PC-3 (cell line): ENCODE data around the gene YAP1. TPM values are rescaled to one million over a fixed set of nuclear protein-coding genes. Genes with fewer than 3 reads are reported as not detected.

Experiments
- ATAC-seq: fragments of 200-7000 bp; cut with Tn5 transposase; 2 replicates; pipeline ENCODE4 v1.9.1; 2020; ENCODE audit warnings: mild to moderate bottlenecking, moderate library complexity
- BruUV-seq: library from RNA; stranded (reverse); fragments of 400-500 nt; replicated peaks from 2 replicates; lab custom pipeline; 2021; lab: Mats Ljungman, UMichigan
- CTCF ChIA-PET: fragments of 300-600 bp; sonication (Branson Sonifier 250); formaldehyde crosslinking; loops from one replicate; lab custom pipeline; 2022; ENCODE audit warnings: antibody characterized with exemption; lab: Charles Lee
- POLR2A ChIA-PET: fragments of 300-600 bp; sonication (Branson Sonifier 250); formaldehyde crosslinking; loops from one replicate; lab custom pipeline; 2022; ENCODE audit warnings: antibody characterized with exemption; ENCODE audit not compliant: unreplicated experiment; lab: Charles Lee
- DNase-seq: peaks from one replicate; pipeline ENCODE4 v3.0.0-alpha.2; 2015
- H2AFZ ChIP-seq: fragments of 300-600 bp; sonication (generic); 2 replicates; pipeline ENCODE4 v1.6.0; 2016; ENCODE audit warnings: antibody characterized with exemption, low read length
- H3F3A ChIP-seq: fragments of 300-600 bp; sonication (generic); one replicate; pipeline ENCODE4 v1.6.0; 2017; ENCODE audit warnings: antibody characterized with exemption, low read length, control low read depth, mild to moderate bottlenecking; ENCODE audit not compliant: unreplicated experiment
- H3K27ac ChIP-seq: fragments of 300-600 bp; sonication (generic); 2 replicates; pipeline ENCODE4 v1.5.1; 2016; ENCODE audit warnings: mild to moderate bottlenecking, low read length
- H3K27me3 ChIP-seq: fragments of 300-600 bp; sonication (generic); 2 replicates; pipeline ENCODE4 v1.6.1; 2016; ENCODE audit warnings: low read length, mixed read lengths
- H3K36me3 ChIP-seq: fragments of 300-600 bp; sonication (generic); 2 replicates; pipeline ENCODE4 v1.6.1; 2016; ENCODE audit warnings: low read depth, mixed run types, low read length, mixed read lengths
- H3K4me1 ChIP-seq: fragments of 300-600 bp; sonication (generic); 2 replicates; pipeline ENCODE4 v1.5.1; 2016; ENCODE audit warnings: low read length; ENCODE audit not compliant: insufficient read depth
- H3K4me2 ChIP-seq: fragments of 300-600 bp; sonication (generic); 2 replicates; pipeline ENCODE4 v1.6.0; 2016; ENCODE audit warnings: low read length
- H3K4me3 ChIP-seq: fragments of 300-600 bp; sonication (generic); 2 replicates; pipeline ENCODE4 v1.5.1; 2016; ENCODE audit warnings: mild to moderate bottlenecking, low read length, mixed read lengths
- H3K79me2 ChIP-seq: fragments of 300-600 bp; sonication (generic); 2 replicates; pipeline ENCODE4 v1.6.1; 2017; ENCODE audit warnings: low read length, mixed read lengths
- H3K9ac ChIP-seq: fragments of 300-600 bp; sonication (generic); 2 replicates; pipeline ENCODE4 v1.6.0; 2016; ENCODE audit warnings: mild to moderate bottlenecking, low read length
- H3K9me2 ChIP-seq: fragments of 300-600 bp; sonication (generic); replicated peaks from 2 replicates; pipeline ENCODE4 v1.6.1; 2016; ENCODE audit warnings: mixed run types, low read length, mixed read lengths
- H3K9me3 ChIP-seq: fragments of 300-600 bp; sonication (generic); 2 replicates; pipeline ENCODE4 v1.6.1; 2016; ENCODE audit warnings: low read length, mixed read lengths
- H4K20me1 ChIP-seq: fragments of 300-600 bp; sonication (generic); 2 replicates; pipeline ENCODE4 v1.6.1; 2016; ENCODE audit warnings: low read length, mixed read lengths
- CTCF ChIP-seq: fragments of 300-600 bp; sonication (generic); conservative IDR thresholded peaks from 2 replicates; pipeline ENCODE4 v1.5.1; 2017; ENCODE audit warnings: antibody characterized with exemption, low read depth, mild to moderate bottlenecking, low read length
- EZH2 ChIP-seq: fragments of 300-600 bp; sonication (generic); IDR thresholded peaks from one replicate; pipeline ENCODE4 v1.6.1; 2017; ENCODE audit warnings: antibody characterized with exemption, mild to moderate bottlenecking, low read length; ENCODE audit not compliant: unreplicated experiment
- EZH2phosphoT487 ChIP-seq: fragments of 300-600 bp; sonication (generic); IDR thresholded peaks from 2 replicates; pipeline ENCODE4 v1.6.1; 2018; ENCODE audit warnings: mild to moderate bottlenecking, antibody characterized with exemption, low read length, borderline replicate concordance
- intact Hi-C: fragments of 100-400 bp; cut with micrococcal nuclease; formaldehyde crosslinking; loops from 2 replicates; pipeline ENCODE4 v1.9.0; 2023
- total RNA-seq: library from RNA; depleted of rRNA; stranded (reverse); fragments of >200 nt; gene quantifications from 2 replicates; pipeline ENCODE4 v1.2.3, GENCODE V29; 2014

The YAP1 gene
- total RNA-seq, 1 experiment from 2014 or later: 104 TPM

GRCh38 chr11:102234779-102235439 lies 124.7 kb downstream of the YAP1 start:
- BruUV-seq: no TSS peak
- Histone ChIP-seq H3K79me2 (no peaks in the 10 kb centered on the region), H3K9me2 (no peaks in the 10 kb centered on the region), H2AFZ (no peak overlapping the region), H3K9ac (no peak overlapping the region), H3K27me3 (no peaks in the 10 kb centered on the region), H4K20me1 (no peaks in the 10 kb centered on the region), H3K4me2 (no peak overlapping the region), H3K36me3 (peaks cover 5% of the 10 kb centered on the region; the same call in 1 of the 2 replicates), H3K4me1 (peaks cover 11% of the 10 kb centered on the region), H3K27ac (no peak overlapping the region), H3F3A (no peaks in the 10 kb centered on the region), H3K4me3 (no peak overlapping the region), H3K9me3 (no peaks in the 10 kb centered on the region)
- TF ChIP-seq EZH2phosphoT487 (no peak), EZH2 (no peak), CTCF (no peak)
- ChIA-PET CTCF (no interaction called here), POLR2A (interaction anchor here (0.6 kb wide), 1 partner anchor 11 kb away, joined by 9 read pairs; no protein-coding TSS in a partner anchor)
- no peak for DNase-seq
- ATAC-seq: no peak
- intact Hi-C loops: no loop called here

DNA sequence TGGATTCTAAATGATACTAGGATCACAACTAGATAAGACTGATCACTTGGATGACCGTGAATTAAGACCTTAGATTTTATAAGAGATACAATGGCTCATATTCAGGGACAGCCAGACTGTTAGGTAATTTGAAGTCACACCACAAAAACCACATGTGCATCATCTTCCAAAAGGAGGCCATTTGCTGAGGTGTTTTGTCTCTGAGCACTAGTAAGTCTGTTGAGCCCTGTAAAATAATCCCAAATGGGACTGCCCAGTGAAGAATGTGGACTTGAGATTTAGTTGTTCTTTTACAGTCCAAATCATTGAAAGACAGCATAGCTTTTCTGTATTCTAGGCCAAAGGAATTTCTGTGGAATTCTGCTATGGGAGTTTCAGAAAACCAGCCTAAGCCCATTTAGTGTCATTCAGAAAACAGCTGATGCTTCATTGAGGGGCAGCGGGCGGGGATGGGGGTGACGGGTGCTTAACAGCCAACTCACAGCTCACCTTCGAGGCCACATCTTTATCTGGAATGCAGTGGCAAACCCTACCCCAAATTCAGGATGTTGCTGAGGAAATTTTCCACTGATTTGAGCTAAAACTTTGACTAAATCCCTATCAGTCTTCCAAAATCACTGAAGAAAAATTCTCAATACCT lies 127.0 kb downstream of the YAP1 start:
- CTCF ChIA-PET: no interaction called here
- no peaks in the 10 kb centered on the region for H4K20me1 ChIP-seq
- peaks cover 4% of the 10 kb centered on the region; the same call in 1 of the 2 replicates for H3K36me3 ChIP-seq
- H3K27ac ChIP-seq: no peak overlapping the region
- DNase-seq (peak; percentile 39), ATAC-seq (no peak)
- TF ChIP-seq EZH2phosphoT487 (no peak), CTCF (no peak), EZH2 (no peak)
- H3K27me3 ChIP-seq: no peaks in the 10 kb centered on the region
- no peak overlapping the region for H3K4me3 ChIP-seq
- intact Hi-C loops: no loop called here
- BruUV-seq: no TSS peak
- no peaks in the 10 kb centered on the region for H3K9me2 ChIP-seq
- H3K9ac ChIP-seq: no peak overlapping the region
- no peak overlapping the region for H2AFZ ChIP-seq
- no peaks in the 10 kb centered on the region for H3K79me2 ChIP-seq
- peaks cover 3% of the 10 kb centered on the region for H3K4me1 ChIP-seq
- no peak overlapping the region for H3K4me2 ChIP-seq
- H3K9me3 ChIP-seq: no peaks in the 10 kb centered on the region
- POLR2A ChIA-PET: no interaction called here
- no peaks in the 10 kb centered on the region for H3F3A ChIP-seq

- Histone ChIP-seq H3K4me2 (no peak overlapping the region), H3K9ac (no peak overlapping the region), H3K9me2 (no peaks in the 10 kb centered on the region), H3K4me3 (no peak overlapping the region), H3K79me2 (no peaks in the 10 kb centered on the region), H4K20me1 (no peaks in the 10 kb centered on the region), H3K27me3 (no peaks in the 10 kb centered on the region), H3K36me3 (peaks cover 2% of the 10 kb centered on the region; the same call in 1 of the 2 replicates), H3K27ac (no peak overlapping the region), H3K9me3 (no peaks in the 10 kb centered on the region), H2AFZ (no peak overlapping the region), H3F3A (no peaks in the 10 kb centered on the region), H3K4me1 (peaks cover 11% of the 10 kb centered on the region)
- DNase-seq (peak; percentile 19), ATAC-seq (peak; percentile 34; the same call in 1 of the 2 replicates)
- CTCF ChIA-PET: no interaction called here
- BruUV-seq: no TSS peak
- TF ChIP-seq EZH2phosphoT487 (no peak), CTCF (no peak), EZH2 (no peak)
- intact Hi-C loops: no loop called here
- POLR2A ChIA-PET: no interaction called here
Observed at GRCh38 chr11:102238391-102238821, 128.2 kb downstream of the YAP1 start.
